GM12878 (cell line): ENCODE measurements around the gene RALGPS1. TPM values are rescaled to one million over a fixed set of nuclear protein-coding genes. Genes with fewer than 3 reads are reported as not detected.

Experiments used
- ATAC-seq: fragments of 200-7000 bp; cut with Tn5 transposase; 3 replicates; pipeline ENCODE4 v1.9.1; 2020; ENCODE audit warnings: mild to moderate bottlenecking, moderate library complexity
- BruUV-seq: library from RNA; stranded (reverse); fragments of 400-500 nt; replicated peaks from 2 replicates; lab custom pipeline; 2021; lab: Mats Ljungman, UMichigan
- CTCF ChIA-PET: fragments of 300-600 bp; sonication (Branson Sonifier 250); formaldehyde crosslinking; extraction: SDS; loops from one replicate; lab custom pipeline; 2021; ENCODE audit warnings: inconsistent platforms; lab: Yijun Ruan, JAX
- POLR2A ChIA-PET: fragments of 350-600 bp; formaldehyde crosslinking; extraction: SDS; loops from one replicate; lab custom pipeline; 2021; ENCODE audit warnings: inconsistent platforms; lab: Charles Lee
- RAD21 ChIA-PET: fragments of 300-600 bp; sonication (Branson Sonifier 250); formaldehyde crosslinking; loops from one replicate; lab custom pipeline; 2023; ENCODE audit warnings: antibody characterized with exemption; ENCODE audit not compliant: unreplicated experiment; lab: Charles Lee
- SMC1A ChIA-PET: fragments of 300-600 bp; sonication (Branson Sonifier 250); formaldehyde crosslinking; loops from one replicate; lab custom pipeline; 2023; ENCODE audit not compliant: unreplicated experiment, uncharacterized antibody; lab: Charles Lee
- DNase-seq: peaks from one replicate; pipeline ENCODE4 v3.0.0-alpha.2; 2011; ENCODE audit warnings: low read depth, low spot score
- FAIRE-seq: peaks from 3 replicates; lab custom pipeline; 2011; peaks lifted over from hg19 to GRCh38; lab: Jason Lieb, UNC
- H2AFZ ChIP-seq: 2 replicates; pipeline ENCODE4 v1.6.0; 2011; ENCODE audit warnings: low read depth, low read length, control low read depth; ENCODE audit not compliant: control insufficient read depth
- H3K27ac ChIP-seq: 2 replicates; pipeline ENCODE4 v1.5.1; 2011; ENCODE audit warnings: control low read depth; ENCODE audit not compliant: control insufficient read depth, insufficient read depth
- H3K27me3 ChIP-seq, 2 experiments: replicated peaks in 1 of 2; 2 replicates each; pipeline versions ENCODE4 v1.6.0 to v1.6.1; 2011; ENCODE audit warnings: low read length in 1 of 2; ENCODE audit not compliant: control insufficient read depth in 2 of 2, insufficient read depth in 2 of 2
- H3K36me3 ChIP-seq, 2 experiments: 2 replicates each; pipeline ENCODE4 v1.5.1; 2011; ENCODE audit warnings: low read length in 1 of 2; ENCODE audit not compliant: control insufficient read depth in 2 of 2, insufficient read depth in 2 of 2
- H3K4me1 ChIP-seq: 2 replicates; pipeline ENCODE4 v1.6.1; 2011; ENCODE audit warnings: mild to moderate bottlenecking, low read length, moderate library complexity, mixed read lengths; ENCODE audit not compliant: control insufficient read depth, insufficient read depth
- H3K4me2 ChIP-seq: 2 replicates; pipeline ENCODE4 v1.6.0; 2011; ENCODE audit warnings: control low read depth; ENCODE audit not compliant: control insufficient read depth, insufficient read depth
- H3K4me3 ChIP-seq: fragments of 200-600 bp; sonication (generic); 2 replicates; pipeline ENCODE4 v1.5.1; 2016
- H3K79me2 ChIP-seq: 2 replicates; pipeline ENCODE4 v1.6.0; 2011; ENCODE audit warnings: low read length; ENCODE audit not compliant: control insufficient read depth, insufficient read depth
- H3K9ac ChIP-seq: 2 replicates; pipeline ENCODE4 v1.8.0; 2011; ENCODE audit warnings: low read length, control low read depth, mixed read lengths; ENCODE audit not compliant: control insufficient read depth, insufficient read depth
- H3K9me3 ChIP-seq: replicated peaks from 3 replicates; pipeline ENCODE4 v1.5.1; 2011; ENCODE audit warnings: mild to moderate bottlenecking, low read length; ENCODE audit not compliant: control insufficient read depth, insufficient read depth
- H4K20me1 ChIP-seq: 2 replicates; pipeline ENCODE4 v1.6.0; 2011; ENCODE audit not compliant: control insufficient read depth, insufficient read depth
- BCL11A ChIP-seq: IDR thresholded peaks from 2 replicates; pipeline ENCODE4 v1.6.1; 2011; ENCODE audit warnings: low read depth, low read length
- CBFB ChIP-seq: IDR thresholded peaks from 2 replicates; pipeline ENCODE4 v1.6.1; 2016; ENCODE audit warnings: antibody characterized with exemption, low read depth
- EED ChIP-seq: sonication (generic); IDR thresholded peaks from 2 replicates; pipeline ENCODE4 v1.6.1; 2016; ENCODE audit warnings: antibody characterized with exemption, low read depth
- GABPA ChIP-seq: IDR thresholded peaks from 2 replicates; pipeline ENCODE4 v1.6.1; 2014; ENCODE audit warnings: antibody characterized with exemption, low read depth, mild to moderate bottlenecking, inconsistent platforms
- IRF4 ChIP-seq: IDR thresholded peaks from 2 replicates; pipeline ENCODE4 v1.6.1; 2011; ENCODE audit warnings: low read depth, low read length
- JUND ChIP-seq: IDR thresholded peaks from 2 replicates; pipeline ENCODE4 v1.6.1; 2012; ENCODE audit warnings: low read depth, mild to moderate bottlenecking, low read length, improper control_type of control experiment, moderate library complexity
- KAT2A ChIP-seq: conservative IDR thresholded peaks from 2 replicates; pipeline ENCODE4 v1.6.1; 2011; ENCODE audit warnings: low read depth, low read length; ENCODE audit not compliant: control insufficient read depth
- KLF5 ChIP-seq: fragments of 450-650 bp; IDR thresholded peaks from 2 replicates; pipeline ENCODE4 v1.6.1; 2014; ENCODE audit warnings: mild to moderate bottlenecking; ENCODE audit not compliant: partially characterized antibody
- NR2F1 ChIP-seq: fragments of 450-650 bp; conservative IDR thresholded peaks from 2 replicates; pipeline ENCODE4 v1.6.1; 2017; ENCODE audit warnings: mild to moderate bottlenecking
- RB1 ChIP-seq: fragments of 450-650 bp; formaldehyde crosslinking; IDR thresholded peaks from 2 replicates; pipeline ENCODE4 v1.6.1; 2017; ENCODE audit warnings: mild to moderate bottlenecking, borderline replicate concordance
- SMAD5 ChIP-seq: IDR thresholded peaks from 2 replicates; pipeline ENCODE4 v1.6.1; 2016; ENCODE audit warnings: antibody characterized with exemption, low read depth
- SUZ12 ChIP-seq: fragments of 200-600 bp; sonication (generic); IDR thresholded peaks from one replicate; pipeline ENCODE4 v1.6.1; 2018; ENCODE audit warnings: antibody characterized with exemption, mild to moderate bottlenecking; ENCODE audit not compliant: unreplicated experiment
- TCF7 ChIP-seq: IDR thresholded peaks from 2 replicates; pipeline ENCODE4 v1.6.1; 2014; ENCODE audit warnings: antibody characterized with exemption, borderline replicate concordance
- ZBED1 ChIP-seq: IDR thresholded peaks from 2 replicates; pipeline ENCODE4 v1.6.1; 2016; ENCODE audit warnings: borderline replicate concordance
- WGBS: methylation state at CpG from one replicate; pipeline ENCODE4 v1.1.6; 2016; ENCODE audit warnings: low lambda C conversion rate; ENCODE audit not compliant: insufficient replicate concordance, insufficient coverage; ENCODE audit errors: missing lambda C conversion rate; 5-methylcytosine and 5-hydroxymethylcytosine counted together
- in situ Hi-C: fragments of 300-500 bp; cut with MboI; formaldehyde crosslinking; loops from 9 replicates; pipeline ENCODE4 v1.14.3; 2018; ENCODE audit warnings: mixed read lengths
- intact Hi-C: fragments of 100-400 bp; cut with micrococcal nuclease; formaldehyde crosslinking; loops from one replicate; pipeline ENCODE4 v1.14.2; 2022; ENCODE audit not compliant: unreplicated experiment
- polyA plus RNA-seq, 11 experiments: library from polyadenylated mRNA; depleted of rRNA in 4 of 11; unstranded in 6 of 11; stranded (reverse) in 5 of 11; fragments of >200 nt; fragmentation: Nextera tagmentation in 4 of 11; fragmentation: Illumina TruSeq in 1 of 11; extraction: Ambion mirVana in 4 of 11; extraction: Trizol in 1 of 11; gene quantifications; 1 replicate in 1 of 11; 2 replicates in 10 of 11; pipeline versions ENCODE4 v1.2.1 to v1.2.3, GENCODE V29; 2011 to 2016; ENCODE audit warnings: inconsistent platforms in 2 of 11, missing spikeins in 2 of 11, low read depth in 1 of 11
- total RNA-seq, 4 experiments: library from RNA; depleted of rRNA in 3 of 4; stranded (reverse); fragments of >200 nt in 3 of 4; fragmentation: Illumina TruSeq in 1 of 4; extraction: Trizol in 1 of 4; gene quantifications; 2 replicates each; pipeline versions ENCODE4 v1.2.1 to v1.2.3, GENCODE V29; 2013 to 2021
- TF ChIP-seq, protein P1 (sequence below): fragments of 450-650 bp; IDR thresholded peaks from 2 replicates; pipeline ENCODE4 v1.6.1; 2014; ENCODE audit warnings: mild to moderate bottlenecking
- TF ChIP-seq, protein P2 (sequence below): IDR thresholded peaks from 2 replicates; pipeline ENCODE4 v1.6.1; 2011; ENCODE audit warnings: borderline replicate concordance, low read depth, mild to moderate bottlenecking, moderate library complexity, low read length; ENCODE audit not compliant: insufficient read depth, poor library complexity, severe bottlenecking

Gene RALGPS1
- total and polyA plus RNA-seq, 10 of the 15 experiments (the other 5 are each of a cell fraction or from before 2014, with no cell fraction given) = 0.13 to 5.6 (median 2.7) TPM

DNA sequence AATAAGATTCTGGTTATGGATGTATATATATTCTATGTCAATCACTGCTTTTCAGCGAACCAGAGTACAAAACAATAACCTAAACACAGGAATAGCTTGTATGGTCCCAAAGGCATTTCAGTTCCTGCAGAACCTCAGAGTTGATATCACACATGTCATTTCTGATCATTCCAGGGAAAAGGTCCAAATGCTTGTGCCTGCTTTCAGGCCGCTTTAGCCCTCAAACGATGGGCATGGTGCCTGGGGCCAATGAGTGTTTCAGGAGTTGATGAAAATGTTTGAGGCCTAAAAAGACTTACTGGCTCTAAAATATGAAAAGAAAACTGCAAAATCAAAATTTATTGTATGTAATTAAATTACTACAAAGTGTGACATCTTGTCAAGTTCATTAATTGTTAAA is 185.1 kb downstream of the RALGPS1 start:
- Histone ChIP-seq H3K9me3 (no peaks in the 10 kb centered on the region), H3K27me3 (no peaks in the 10 kb centered on the region), H4K20me1 (no peaks in the 10 kb centered on the region), H3K79me2 (no peaks in the 10 kb centered on the region), H3K27ac (no peak overlapping the region), H2AFZ (no peak overlapping the region), H3K9ac (no peak overlapping the region), H3K4me1 (no peaks in the 10 kb centered on the region), H3K36me3 (no peaks in the 10 kb centered on the region), H3K4me2 (no peak overlapping the region), H3K4me3 (no peak overlapping the region)
- TF ChIP-seq SUZ12 (no peak), RB1 (no peak), CBFB (no peak), KLF5 (no peak), SMAD5 (no peak)
- FAIRE-seq (no peak), ATAC-seq (no peak), DNase-seq (no peak)
- intact Hi-C loops = no loop called here
- SMC1A ChIA-PET = no interaction called here
- CTCF ChIA-PET = no interaction called here
- POLR2A ChIA-PET = no interaction called here
- WGBS = 77% methylated on average over 3 of the region's 3 CpGs
- RAD21 ChIA-PET = no interaction called here
- BruUV-seq = no TSS peak
- in situ Hi-C loops = no loop called here

DNA sequence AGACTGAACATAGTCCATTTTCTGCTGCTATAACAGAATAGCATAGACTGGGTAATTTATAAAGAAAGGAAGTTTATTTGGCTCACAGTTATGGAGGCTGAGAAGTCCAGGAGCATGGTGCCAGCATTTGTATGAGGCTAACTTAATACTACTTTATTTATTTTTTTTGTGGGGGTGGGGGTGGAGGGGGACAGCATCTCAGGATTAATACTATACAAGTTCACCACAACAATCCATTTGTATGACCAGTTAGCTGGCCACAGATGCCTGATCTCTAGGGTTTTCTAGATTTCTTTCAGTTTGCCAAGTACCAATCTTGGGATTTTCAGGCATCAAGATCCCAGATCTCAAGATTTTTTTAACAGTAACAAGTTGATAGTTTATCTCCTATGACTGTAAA is 187.6 kb downstream of the RALGPS1 start:
- FAIRE-seq = no peak

More for the DNA sequence above, 187.6 kb downstream of the RALGPS1 start:
- no peak overlapping the region for H3K4me3 ChIP-seq
- intact Hi-C loops (no loop called here), in situ Hi-C loops (no loop called here)
- DNase-seq (no peak), ATAC-seq (no peak)
- H3K9me3 ChIP-seq = no peaks in the 10 kb centered on the region
- TF ChIP-seq, protein P1, sequence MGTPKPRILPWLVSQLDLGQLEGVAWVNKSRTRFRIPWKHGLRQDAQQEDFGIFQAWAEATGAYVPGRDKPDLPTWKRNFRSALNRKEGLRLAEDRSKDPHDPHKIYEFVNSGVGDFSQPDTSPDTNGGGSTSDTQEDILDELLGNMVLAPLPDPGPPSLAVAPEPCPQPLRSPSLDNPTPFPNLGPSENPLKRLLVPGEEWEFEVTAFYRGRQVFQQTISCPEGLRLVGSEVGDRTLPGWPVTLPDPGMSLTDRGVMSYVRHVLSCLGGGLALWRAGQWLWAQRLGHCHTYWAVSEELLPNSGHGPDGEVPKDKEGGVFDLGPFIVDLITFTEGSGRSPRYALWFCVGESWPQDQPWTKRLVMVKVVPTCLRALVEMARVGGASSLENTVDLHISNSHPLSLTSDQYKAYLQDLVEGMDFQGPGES = no peak
- TF ChIP-seq NR2F1 (no peak), GABPA (no peak), JUND (no peak), KAT2A (no peak), ZBED1 (no peak), KLF5 (no peak), EED (no peak), BCL11A (no peak), IRF4 (no peak), TCF7 (no peak)
- TF ChIP-seq, protein P2, sequence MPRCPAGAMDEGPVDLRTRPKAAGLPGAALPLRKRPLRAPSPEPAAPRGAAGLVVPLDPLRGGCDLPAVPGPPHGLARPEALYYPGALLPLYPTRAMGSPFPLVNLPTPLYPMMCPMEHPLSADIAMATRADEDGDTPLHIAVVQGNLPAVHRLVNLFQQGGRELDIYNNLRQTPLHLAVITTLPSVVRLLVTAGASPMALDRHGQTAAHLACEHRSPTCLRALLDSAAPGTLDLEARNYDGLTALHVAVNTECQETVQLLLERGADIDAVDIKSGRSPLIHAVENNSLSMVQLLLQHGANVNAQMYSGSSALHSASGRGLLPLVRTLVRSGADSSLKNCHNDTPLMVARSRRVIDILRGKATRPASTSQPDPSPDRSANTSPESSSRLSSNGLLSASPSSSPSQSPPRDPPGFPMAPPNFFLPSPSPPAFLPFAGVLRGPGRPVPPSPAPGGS = no peak
- no peaks in the 10 kb centered on the region for H3K4me1 ChIP-seq
- H4K20me1 ChIP-seq = no peaks in the 10 kb centered on the region
- BruUV-seq = no TSS peak
- no peaks in the 10 kb centered on the region for H3K79me2 ChIP-seq
- no peak overlapping the region for H3K27ac ChIP-seq
- H3K27me3 ChIP-seq = no peaks in the 10 kb centered on the region
- no peak overlapping the region for H3K9ac ChIP-seq
- POLR2A ChIA-PET = interaction anchor here (1.1 kb wide), 1 partner anchor 14 kb away, joined by 3 read pairs; no protein-coding TSS in a partner anchor
- H3K36me3 ChIP-seq = no peaks in the 10 kb centered on the region
- SMC1A ChIA-PET = interaction anchor here (1.0 to 1.6 kb wide), 5 partner anchors 11 to 94 kb away, joined by 3 to 4 read pairs (median 3); no protein-coding TSS in a partner anchor
- CTCF ChIA-PET = interaction anchor here (1.1 to 1.3 kb wide), 2 partner anchors 14 to 18 kb away, joined by 4 to 5 read pairs; no protein-coding TSS in a partner anchor
- H3K4me2 ChIP-seq = no peak overlapping the region
- no peak overlapping the region for H2AFZ ChIP-seq
- RAD21 ChIA-PET = no interaction called here
